Measurements from ENCODE around the gene PCDHGA1. TPM values are rescaled to one million over a fixed set of nuclear protein-coding genes. Genes with fewer than 3 reads are reported as not detected.
A peak's percentile ranks its signal among the peaks of the same experiment; 100 is the strongest.
"Not testable (repeated sequence)": the region's sequence is repeated elsewhere in the genome, so short reads cannot be mapped to it uniquely, and the experiment has no call there.

The PCDHGA1 gene
- total RNA-seq, 1 donor from 2014 or later: 0.31 TPM

- no peak overlapping the region for H3K27ac Mint-ChIP-seq
- peaks cover 5% of the 10 kb centered on the region for H3K36me3 Mint-ChIP-seq
- no peak for DNase-seq (ENCODE audit: extremely low spot score, unreplicated experiment)
- H3K4me1 Mint-ChIP-seq (ENCODE audit: unreplicated experiment): no peaks in the 10 kb centered on the region
- H3K27me3 Mint-ChIP-seq: no peaks in the 10 kb centered on the region
- no peak overlapping the region for H3K4me3 Mint-ChIP-seq
- H3K9me3 Mint-ChIP-seq: peaks cover 10% of the 10 kb centered on the region
- TF ChIP-seq CTCF (conservative IDR thresholded peaks at IDR 0.05): no peak
These were observed 2.1 kb upstream of the PCDHGA1 start for GRCh38 chr5:141328231-141328630.

- not testable (repeated sequence) for H3K9me3 Mint-ChIP-seq; H3K27me3 Mint-ChIP-seq; H3K36me3 Mint-ChIP-seq; DNase-seq (ENCODE audit: extremely low spot score, unreplicated experiment); H3K4me1 Mint-ChIP-seq (ENCODE audit: unreplicated experiment); H3K27ac Mint-ChIP-seq; H3K4me3 Mint-ChIP-seq
These were observed 2.3 kb downstream of the PCDHGA1 start for GRCh38 chr5:141332571-141332970.

- no peak within 1 kb of the TSS for H3K27ac Mint-ChIP-seq
- no peaks in the 10 kb centered on the region for H3K27me3 Mint-ChIP-seq
- DNase-seq (ENCODE audit: extremely low spot score, unreplicated experiment): no peak
- TF ChIP-seq CTCF (conservative IDR thresholded peaks at IDR 0.05): peak; percentile 46
- no peaks in the 10 kb centered on the region for H3K36me3 Mint-ChIP-seq
- H3K4me3 Mint-ChIP-seq: no peak within 1 kb of the TSS
- H3K9me3 Mint-ChIP-seq: peaks cover 11% of the 10 kb centered on the region
- H3K4me1 Mint-ChIP-seq (ENCODE audit: unreplicated experiment): no peaks in the 10 kb centered on the region
These were observed 8.4 kb downstream of the PCDHGA1 start, which contains the start of gene PCDHGA2 for GRCh38 chr5:141338538-141339306. PCDHGA2 (plus strand) TSS chr5:141338760.

- peaks cover 16% of the 10 kb centered on the region for H3K9me3 Mint-ChIP-seq
- H3K27ac Mint-ChIP-seq; H3K27me3 Mint-ChIP-seq; H3K4me3 Mint-ChIP-seq; H3K4me1 Mint-ChIP-seq (ENCODE audit: unreplicated experiment); H3K36me3 Mint-ChIP-seq; DNase-seq (ENCODE audit: extremely low spot score, unreplicated experiment): not testable (repeated sequence)
These were observed 10.6 kb downstream of the PCDHGA1 start for GRCh38 chr5:141340781-141341354.

- Mint-ChIP-seq H3K36me3 (no peaks in the 10 kb centered on the region), H3K4me1 (ENCODE audit: unreplicated experiment) (no peaks in the 10 kb centered on the region), H3K4me3 (no peak overlapping the region), H3K27ac (no peak overlapping the region), H3K27me3 (no peaks in the 10 kb centered on the region), H3K9me3 (peaks cover 21% of the 10 kb centered on the region)
- no peak for DNase-seq (ENCODE audit: extremely low spot score, unreplicated experiment)
- TF ChIP-seq CTCF (conservative IDR thresholded peaks at IDR 0.05): no peak
These were observed 12.5 kb downstream of the PCDHGA1 start for GRCh38 chr5:141342773-141343172.

GRCh38 chr5:141343242-141343952 lies 13.1 kb downstream of the PCDHGA1 start, which contains the start of gene PCDHGA3:
PCDHGA3 (plus strand) TSS chr5:141343829; CDS start chr5:141344034, 205 bp downstream.
- H3K4me1 Mint-ChIP-seq (ENCODE audit: unreplicated experiment): no peaks in the 10 kb centered on the region
- H3K4me3 Mint-ChIP-seq: peak within 1 kb of the TSS; percentile 84
- no peaks in the 10 kb centered on the region for H3K36me3 Mint-ChIP-seq
- DNase-seq (ENCODE audit: extremely low spot score, unreplicated experiment): no peak
- peak; percentile 39 for TF ChIP-seq CTCF (conservative IDR thresholded peaks at IDR 0.05)
- no peak within 1 kb of the TSS for H3K27ac Mint-ChIP-seq
- H3K27me3 Mint-ChIP-seq: no peaks in the 10 kb centered on the region
- peaks cover 16% of the 10 kb centered on the region for H3K9me3 Mint-ChIP-seq
